GM10266 (cell line): Measurements from ENCODE around the gene SPHK1.
A peak's percentile ranks its signal among the peaks of the same experiment; 100 is the strongest.

Experiments
- DNase-seq: peaks from one replicate; pipeline ENCODE4 v3.0.0; 2012; ENCODE audit errors: extremely low spot score
- CTCF ChIP-seq: IDR thresholded peaks from 2 replicates; pipeline ENCODE4 v1.5.1; 2012; ENCODE audit warnings: mild to moderate bottlenecking, low read depth; ENCODE audit not compliant: control insufficient read depth, insufficient read depth; ENCODE audit errors: missing control alignments

The SPHK1 gene

GRCh38 chr17:76365256-76365903, 19.0 kb upstream of the SPHK1 start:
- TF ChIP-seq CTCF, result peak; percentile 35

GRCh38 chr17:76366247-76366646, 18.2 kb upstream of the SPHK1 start:
- DNase-seq, result no peak
- TF ChIP-seq CTCF, result no peak

More at GRCh38 chr17:76365256-76365903, 19.0 kb upstream of the SPHK1 start:
- no peak for DNase-seq

GRCh38 chr17:76367642-76368041, 16.8 kb upstream of the SPHK1 start:
- no peak for TF ChIP-seq CTCF
- DNase-seq, result no peak

GRCh38 chr17:76368545-76368944, 15.9 kb upstream of the SPHK1 start:
- no peak for TF ChIP-seq CTCF
- DNase-seq, result no peak

GRCh38 chr17:76369379-76369778, 15.0 kb upstream of the SPHK1 start:
- TF ChIP-seq CTCF, result no peak

GRCh38 chr17:76369804-76370203, 14.6 kb upstream of the SPHK1 start:
- DNase-seq, result no peak
- no peak for TF ChIP-seq CTCF

More at GRCh38 chr17:76369379-76369778, 15.0 kb upstream of the SPHK1 start:
- DNase-seq, result no peak

GRCh38 chr17:76370261-76370993, 14.0 kb upstream of the SPHK1 start:
- no peak for DNase-seq
- peak; percentile 21 for TF ChIP-seq CTCF
